K562 (cell line): ENCODE data around the gene NUP205. TPM values are rescaled to one million over a fixed set of nuclear protein-coding genes. Genes with fewer than 3 reads are reported as not detected.

Experiments
- ATAC-seq: fragments of 200-7000 bp; cut with Tn5 transposase; 3 replicates; pipeline ENCODE4 v1.9.1; 2020; ENCODE audit warnings: moderate library complexity
- BruUV-seq: library from RNA; stranded (reverse); fragments of 400-500 nt; replicated peaks from 2 replicates; lab custom pipeline; 2021; lab: Mats Ljungman, UMichigan
- CTCF ChIA-PET: fragments of 300-600 bp; formaldehyde crosslinking; extraction: SDS; loops from one replicate; lab custom pipeline; 2021; ENCODE audit warnings: low intra/inter-chr PET ratio; lab: Yijun Ruan, JAX
- POLR2A ChIA-PET: fragments of 300-600, 350-650 bp; sonication (Branson Sonifier 250); formaldehyde crosslinking; extraction: SDS; loops from one replicate; lab custom pipeline; 2021; ENCODE audit warnings: antibody characterized with exemption, inconsistent platforms; lab: Yijun Ruan, JAX
- DNase-seq, 4 experiments: peaks; one replicate each; pipeline versions ENCODE4 v3.0.0 to v3.0.0-alpha.2; 2011 to 2018; ENCODE audit warnings: low spot score in 3 of 4, mixed read lengths in 3 of 4; ENCODE audit errors: extremely low read depth in 1 of 4
- FAIRE-seq: peaks from 2 replicates; lab custom pipeline; 2011; peaks lifted over from hg19 to GRCh38; lab: Jason Lieb, UNC
- H2AFZ ChIP-seq: 2 replicates; pipeline ENCODE4 v1.6.0; 2011; ENCODE audit warnings: low read depth, low read length, control low read depth, inconsistent platforms
- H3K27ac ChIP-seq: fragments of 200-600 bp; 3 replicates; pipeline ENCODE4 v1.8.0; 2011; ENCODE audit warnings: low read depth, mild to moderate bottlenecking, control low read depth, inconsistent platforms, low read length, moderate library complexity, mixed read lengths; ENCODE audit errors: extremely low read depth
- H3K27me3 ChIP-seq, 2 experiments: fragments of 300-600 bp in 1 of 2; 2 replicates in 1 of 2; 3 replicates in 1 of 2; pipeline versions ENCODE4 v1.6.0 to v1.8.0; 2011; ENCODE audit warnings: inconsistent platforms in 2 of 2, low read length in 2 of 2, mild to moderate bottlenecking in 1 of 2, mixed read lengths in 1 of 2, moderate library complexity in 1 of 2; ENCODE audit not compliant: control insufficient read depth in 2 of 2, insufficient read depth in 2 of 2
- H3K36me3 ChIP-seq: fragments of 300-600 bp; 3 replicates; pipeline ENCODE4 v1.8.0; 2011; ENCODE audit warnings: mild to moderate bottlenecking, low read length, inconsistent platforms; ENCODE audit not compliant: control insufficient read depth, insufficient read depth
- H3K4me1 ChIP-seq, 2 experiments: fragments of 200-600 bp in 1 of 2; replicated peaks in 1 of 2; 2 replicates in 1 of 2; 3 replicates in 1 of 2; pipeline versions ENCODE4 v1.5.1 to v1.8.0; 2011; ENCODE audit warnings: inconsistent platforms in 2 of 2, low read length in 2 of 2, mild to moderate bottlenecking in 1 of 2, mixed read lengths in 1 of 2, moderate library complexity in 1 of 2; ENCODE audit not compliant: control insufficient read depth in 2 of 2, insufficient read depth in 2 of 2
- H3K4me2 ChIP-seq: 2 replicates; pipeline ENCODE4 v1.6.1; 2011; ENCODE audit warnings: low read length, control low read depth, inconsistent platforms, mixed read lengths; ENCODE audit not compliant: insufficient read depth
- H3K4me3 ChIP-seq: fragments of 200-600 bp; sonication (generic), shearing (Covaris generic); 2 replicates; pipeline ENCODE4 v1.5.1; 2016; ENCODE audit warnings: control low read depth, inconsistent platforms
- H3K79me2 ChIP-seq: fragments of 200-600 bp; 3 replicates; pipeline ENCODE4 v1.8.0; 2011; ENCODE audit warnings: low read length, inconsistent platforms; ENCODE audit not compliant: control insufficient read depth, insufficient read depth
- H3K9ac ChIP-seq, 2 experiments: 2 replicates each; pipeline versions ENCODE4 v1.6.0 to v1.6.1; 2011; ENCODE audit warnings: low read depth in 2 of 2, low read length in 2 of 2, control low read depth in 1 of 2, inconsistent platforms in 1 of 2, mild to moderate bottlenecking in 1 of 2, mixed read lengths in 1 of 2; ENCODE audit not compliant: insufficient read depth in 1 of 2
- H3K9me1 ChIP-seq: one replicate; pipeline ENCODE4 v1.6.0; 2011; ENCODE audit warnings: inconsistent platforms, mild to moderate bottlenecking, low read length, moderate library complexity; ENCODE audit not compliant: control insufficient read depth, insufficient read depth
- H3K9me3 ChIP-seq: replicated peaks from 2 replicates; pipeline ENCODE4 v1.5.1; 2011; ENCODE audit warnings: low read depth, low read length, inconsistent platforms; ENCODE audit not compliant: control insufficient read depth, insufficient read depth
- H4K20me1 ChIP-seq: replicated peaks from 2 replicates; pipeline ENCODE4 v1.6.1; 2011; ENCODE audit warnings: low read length, inconsistent platforms, mixed read lengths; ENCODE audit not compliant: control insufficient read depth, insufficient read depth
- CHCHD3 ChIP-seq: fragments of 250-450 bp; sonication (Bioruptor Pico); IDR thresholded peaks from 2 replicates; pipeline ENCODE4 v2.1.2; 2022; ENCODE audit warnings: mild to moderate bottlenecking
- CHD4 ChIP-seq: fragments of 200-600 bp; sonication (generic); IDR thresholded peaks from 3 replicates; pipeline ENCODE4 v1.6.1; 2012; ENCODE audit warnings: low read depth, mild to moderate bottlenecking, mixed read lengths, low read length, inconsistent platforms; ENCODE audit not compliant: insufficient read depth, insufficient replicate concordance, poor library complexity, severe bottlenecking
- DPF2 ChIP-seq: fragments of 450-650 bp; IDR thresholded peaks from 2 replicates; pipeline ENCODE4 v1.6.1; 2016
- FOSL1 ChIP-seq: fragments of 200-800 bp; sonication (Bioruptor generic); conservative IDR thresholded peaks from 2 replicates; pipeline ENCODE4 v1.6.1; 2016; ENCODE audit warnings: missing genetic modification characterization, missing compliant biosample characterization
- HNRNPUL1 ChIP-seq: fragments of 200-400 bp; formaldehyde crosslinking; IDR thresholded peaks from 2 replicates; pipeline ENCODE4 v1.6.1; 2017; ENCODE audit warnings: low read length
- KLF6 ChIP-seq: fragments of 250-450 bp; sonication (Bioruptor Pico); IDR thresholded peaks from 2 replicates; pipeline ENCODE4 v1.4.0; 2020; ENCODE audit warnings: mild to moderate bottlenecking, moderate library complexity, borderline replicate concordance
- NR4A1 ChIP-seq, 2 experiments: fragments of 250-450 bp in 1 of 2; fragments of 450-650 bp in 1 of 2; sonication (Bioruptor Pico) in 1 of 2; IDR thresholded peaks; 2 replicates each; pipeline versions ENCODE4 v1.4.0 to v1.6.1; 2016 to 2020; ENCODE audit warnings: mild to moderate bottlenecking in 2 of 2, missing compliant biosample characterization in 1 of 2, missing genetic modification characterization in 1 of 2, moderate library complexity in 1 of 2
- SREBF1 ChIP-seq: fragments of 150-350 bp; IDR thresholded peaks from 2 replicates; pipeline ENCODE4 v1.6.1; 2014; ENCODE audit warnings: antibody characterized with exemption, low read depth, low read length, borderline replicate concordance
- TCF7 ChIP-seq: sonication (generic); IDR thresholded peaks from 2 replicates; pipeline ENCODE4 v1.6.1; 2016; ENCODE audit warnings: antibody characterized with exemption, borderline replicate concordance
- ZNF217 ChIP-seq: sonication (generic); formaldehyde crosslinking; IDR thresholded peaks from 2 replicates; pipeline ENCODE4 v1.8.0; 2022; ENCODE audit warnings: mild to moderate bottlenecking, missing genetic modification reagents
- ZNF282 ChIP-seq: sonication (generic); formaldehyde crosslinking; IDR thresholded peaks from 2 replicates; pipeline ENCODE4 v1.8.1; 2023; ENCODE audit warnings: missing genetic modification reagents
- ZNF311 ChIP-seq: fragments of 250-450 bp; sonication (Bioruptor Pico); IDR thresholded peaks from 2 replicates; pipeline ENCODE4 v1.4.0; 2020; ENCODE audit warnings: mild to moderate bottlenecking, moderate library complexity
- ZNF561 ChIP-seq: fragments of 450-650 bp; formaldehyde crosslinking; conservative IDR thresholded peaks from 2 replicates; pipeline ENCODE4 v1.4.0; 2020; ENCODE audit warnings: mild to moderate bottlenecking, moderate library complexity
- ZNF589 ChIP-seq: fragments of 200-800 bp; sonication (Bioruptor generic); IDR thresholded peaks from 2 replicates; pipeline ENCODE4 v1.6.1; 2016; ENCODE audit warnings: low read depth, missing genetic modification characterization, missing compliant biosample characterization
- ZNF699 ChIP-seq: fragments of 250-450 bp; sonication (Bioruptor Pico); IDR thresholded peaks from 2 replicates; pipeline ENCODE4 v1.8.0; 2021; ENCODE audit warnings: mild to moderate bottlenecking, moderate library complexity; ENCODE audit not compliant: insufficient replicate concordance
- ZNF780A ChIP-seq: fragments of 250-450 bp; sonication (Bioruptor Pico); IDR thresholded peaks from 2 replicates; pipeline ENCODE4 v1.5.0; 2021; ENCODE audit warnings: mild to moderate bottlenecking
- ZNF79 ChIP-seq: fragments of 250-450 bp; sonication (Bioruptor Pico); IDR thresholded peaks from 2 replicates; pipeline ENCODE4 v1.4.0; 2020; ENCODE audit warnings: low read depth, mild to moderate bottlenecking, moderate library complexity
- ZSCAN32 ChIP-seq: fragments of 450-650 bp; formaldehyde crosslinking; IDR thresholded peaks from 2 replicates; pipeline ENCODE4 v1.4.0; 2020; ENCODE audit warnings: mild to moderate bottlenecking, moderate library complexity
- WGBS: fragments of 100-300 bp; shearing (Covaris generic); methylation state at CpG from one replicate; pipeline ENCODE4 v1.1.6; 2016; ENCODE audit warnings: low coverage, mixed read lengths; ENCODE audit not compliant: insufficient coverage; ENCODE audit errors: missing lambda C conversion rate; 5-methylcytosine and 5-hydroxymethylcytosine counted together
- in situ Hi-C: fragments of 300-500 bp; cut with MboI; formaldehyde crosslinking; loops from 4 replicates; pipeline ENCODE4 v1.15.0; 2018; ENCODE audit warnings: inconsistent platforms, mixed read lengths
- intact Hi-C: fragments of 100-400 bp; cut with micrococcal nuclease; formaldehyde crosslinking; loops from 2 replicates; pipeline ENCODE4 v1.14.2; 2022
- polyA plus RNA-seq, 8 experiments: library from polyadenylated mRNA; depleted of rRNA in 4 of 8; stranded (reverse) in 5 of 8; unstranded in 3 of 8; fragments of >200 nt; fragmentation: Nextera tagmentation in 2 of 8; fragmentation: Illumina TruSeq in 1 of 8; extraction: Ambion mirVana in 2 of 8; extraction: Trizol in 1 of 8; gene quantifications; 2 replicates each; pipeline versions ENCODE4 v1.2.1 to v1.2.3, GENCODE V29; 2011 to 2014; ENCODE audit warnings: inconsistent platforms in 1 of 8, missing spikeins in 1 of 8
- total RNA-seq, 7 experiments: library from RNA; depleted of rRNA in 6 of 7; stranded (reverse); fragments of >200 nt in 6 of 7; fragmentation: Illumina TruSeq in 2 of 7; extraction: Trizol in 2 of 7; gene quantifications; 2 replicates each; pipeline versions ENCODE4 v1.2.1 to v1.2.3, GENCODE V29; 2011 to 2021; ENCODE audit warnings: low replicate concordance in 1 of 7

Gene NUP205
- total and polyA plus RNA-seq, 9 of the 15 experiments (the other 6 are each of a cell fraction or from before 2014, with no cell fraction given): 101 to 282 (median 193) TPM

DNA sequence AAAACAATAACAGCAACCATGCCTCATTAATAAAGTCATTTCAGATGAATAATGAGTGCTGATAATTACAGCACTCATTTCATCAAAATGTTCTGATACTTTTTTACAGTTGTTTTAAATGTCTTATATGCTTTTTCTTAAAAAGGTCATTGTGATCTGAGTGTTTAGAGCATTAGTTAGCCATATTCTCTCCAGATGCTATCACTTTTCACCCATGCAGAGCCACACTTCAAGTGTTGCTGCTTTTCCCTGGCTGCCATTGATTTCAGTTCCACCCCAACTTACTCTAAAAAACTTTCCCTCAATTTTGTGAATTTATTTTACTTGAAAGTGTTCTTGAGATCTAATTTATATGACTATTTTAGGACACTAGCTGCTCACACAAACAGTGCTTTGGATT, 41.8 kb downstream of the NUP205 start (continued):
- TF ChIP-seq KLF6 (CRISPR knock-in tag): no peak
- TF ChIP-seq ZNF780A (CRISPR knock-in tag): no peak
- no peak for TF ChIP-seq FOSL1 (tag)
- TF ChIP-seq ZNF282 (CRISPR knock-in tag): no peak
- no peak for TF ChIP-seq DPF2
- no peak for TF ChIP-seq TCF7
- TF ChIP-seq ZNF217: no peak
- TF ChIP-seq HNRNPUL1: no peak
- TF ChIP-seq ZNF311 (CRISPR knock-in tag): no peak
- no peak for TF ChIP-seq ZSCAN32 (CRISPR knock-in tag)
- TF ChIP-seq ZNF561 (CRISPR knock-in tag): no peak

DNA sequence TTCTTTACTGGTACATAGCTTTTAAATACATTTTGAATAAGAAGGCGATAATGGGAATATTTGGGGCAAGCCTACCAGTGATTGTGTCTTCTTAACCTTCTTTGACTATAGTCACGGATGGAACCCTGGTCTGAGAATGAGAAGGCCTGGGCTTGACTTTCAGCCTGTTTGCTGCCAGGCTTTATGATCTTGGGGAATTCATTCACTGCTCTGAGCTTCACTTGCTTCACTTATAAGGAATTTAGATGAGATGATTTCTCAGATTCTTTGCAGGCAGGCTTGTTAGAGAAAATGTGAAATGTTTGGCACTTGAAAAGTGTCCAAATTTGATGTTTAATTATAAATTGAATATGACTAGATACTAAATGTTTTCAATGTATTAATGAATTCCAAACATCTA, 42.5 kb downstream of the NUP205 start:
- Histone ChIP-seq H3K27ac (no peak overlapping the region), H3K27me3 (no peaks in the 10 kb centered on the region), H3K9ac (no peak overlapping the region), H3K36me3 (peaks cover 93% of the 10 kb centered on the region), H3K9me3 (no peaks in the 10 kb centered on the region), H2AFZ (no peak overlapping the region), H3K79me2 (no peaks in the 10 kb centered on the region), H3K4me3 (no peak overlapping the region), H3K9me1 (no peaks in the 10 kb centered on the region), H3K4me1 (no peaks in the 10 kb centered on the region), H4K20me1 (no peaks in the 10 kb centered on the region), H3K4me2 (no peak overlapping the region)
- WGBS: 93% methylated on average over 2 of the region's 2 CpGs
- in situ Hi-C loops: no loop called here
- ATAC-seq: no peak
- POLR2A ChIA-PET: no interaction called here
- intact Hi-C loops: no loop called here
- DNase-seq: no peak
- BruUV-seq: no TSS peak
- FAIRE-seq: no peak
- CTCF ChIA-PET: no interaction called here
- TF ChIP-seq ZNF589 (no peak), CHCHD3 (CRISPR knock-in tag) (no peak), ZNF699 (no peak), ZNF79 (CRISPR knock-in tag) (no peak), CHD4 (no peak), NR4A1 (CRISPR knock-in tag; IDR thresholded peaks at IDR 0.05) (no peak), NR4A1 (tag; IDR thresholded peaks at IDR 0.05) (no peak), SREBF1 (no peak)
